NCI-H345 treated with DMSO at 0.1 percent for 48 hours (cell line): ENCODE measurements around the gene C1QTNF9.
"Not testable (repeated sequence)": the region's sequence is repeated elsewhere in the genome, so short reads cannot be mapped to it uniquely, and the experiment has no call there.

Experiments
- DNase-seq: peaks from one replicate; lab custom pipeline; 2025; ENCODE audit not compliant: unreplicated experiment; lab: John Stamatoyannopoulos, UW

C1QTNF9 gene

DNA sequence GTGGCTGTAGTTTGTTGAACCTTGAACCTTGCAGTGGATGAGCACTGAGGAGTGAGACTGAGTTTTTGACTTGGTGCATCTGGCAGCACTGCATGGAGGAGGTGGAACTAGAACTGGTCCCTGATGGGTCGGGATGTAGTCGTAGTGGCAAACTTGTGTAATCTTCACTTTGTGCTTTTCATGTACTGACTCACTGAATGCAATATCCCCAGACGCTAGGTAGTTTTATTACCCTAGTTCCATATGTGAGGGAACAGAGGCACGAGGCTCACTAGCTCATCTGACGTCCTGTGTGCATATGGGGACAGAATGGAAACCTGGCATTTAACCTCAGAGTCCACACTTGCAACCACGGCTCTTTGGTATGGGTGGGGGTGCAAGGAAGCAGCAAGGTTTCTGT, 10.3 kb downstream of the C1QTNF9 start:
- DNase-seq: not testable (repeated sequence)

DNA sequence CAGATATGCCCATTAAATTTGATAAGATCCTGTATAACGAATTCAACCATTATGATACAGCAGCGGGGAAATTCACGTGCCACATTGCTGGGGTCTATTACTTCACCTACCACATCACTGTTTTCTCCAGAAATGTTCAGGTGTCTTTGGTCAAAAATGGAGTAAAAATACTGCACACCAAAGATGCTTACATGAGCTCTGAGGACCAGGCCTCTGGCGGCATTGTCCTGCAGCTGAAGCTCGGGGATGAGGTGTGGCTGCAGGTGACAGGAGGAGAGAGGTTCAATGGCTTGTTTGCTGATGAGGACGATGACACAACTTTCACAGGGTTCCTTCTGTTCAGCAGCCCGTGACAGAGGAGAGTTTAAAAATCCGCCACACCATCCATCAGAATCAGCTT, 12.0 kb downstream of the C1QTNF9 start:
- DNase-seq: not testable (repeated sequence)

DNA sequence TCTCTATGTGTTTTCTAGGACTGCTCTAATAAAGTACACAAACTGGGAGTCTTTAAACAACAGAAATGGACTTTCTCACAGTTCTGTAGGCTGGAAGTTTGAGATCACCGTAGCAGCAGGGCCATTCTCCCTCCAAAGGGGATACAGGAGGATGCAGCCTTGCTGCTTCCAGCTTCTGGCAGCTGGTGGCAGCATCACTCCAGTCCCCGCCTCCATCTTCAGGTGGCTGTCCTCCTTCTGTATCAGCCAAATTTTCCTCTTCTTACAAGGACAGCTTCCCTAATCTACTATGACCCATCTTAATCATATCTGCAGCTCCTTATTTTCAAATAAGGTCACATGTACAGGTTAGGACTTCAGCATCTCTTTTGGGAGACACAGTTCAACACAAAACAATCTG, 13.1 kb downstream of the C1QTNF9 start:
- DNase-seq: not testable (repeated sequence)

DNA sequence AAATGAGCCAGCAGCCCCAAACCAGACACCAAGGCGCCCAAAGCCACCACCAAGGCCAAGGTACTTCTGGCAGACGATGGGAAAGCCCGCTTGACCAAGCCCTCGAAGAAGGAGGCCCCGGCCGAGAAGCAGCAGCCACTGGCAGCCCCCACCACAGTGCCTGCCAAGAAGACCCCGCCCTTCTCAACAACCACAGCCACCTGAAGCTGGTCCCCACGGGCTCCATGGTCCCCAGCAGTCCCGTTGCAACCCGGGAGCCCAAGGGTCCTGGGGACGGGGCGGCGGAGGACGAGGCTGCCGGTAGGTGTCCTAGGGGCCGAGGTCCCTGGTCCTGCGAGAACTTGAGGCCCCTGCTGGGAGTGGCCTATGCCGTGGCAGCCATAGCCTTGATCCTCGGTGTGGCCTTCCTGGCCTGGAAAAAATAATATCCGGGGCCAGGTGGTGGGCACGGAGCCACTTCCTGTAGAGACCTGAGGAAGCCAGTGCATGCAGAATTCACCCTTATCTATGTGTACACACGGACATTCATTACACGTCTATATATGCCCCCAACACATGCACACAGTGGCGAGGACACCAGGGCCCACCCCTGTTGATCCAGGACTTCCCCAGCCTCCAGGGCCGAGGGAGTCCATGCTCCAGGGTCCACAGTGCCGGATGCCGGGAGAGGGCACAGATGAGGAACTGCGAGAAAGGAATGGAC, 13.8 kb downstream of the C1QTNF9 start:
- DNase-seq: no peak

DNA sequence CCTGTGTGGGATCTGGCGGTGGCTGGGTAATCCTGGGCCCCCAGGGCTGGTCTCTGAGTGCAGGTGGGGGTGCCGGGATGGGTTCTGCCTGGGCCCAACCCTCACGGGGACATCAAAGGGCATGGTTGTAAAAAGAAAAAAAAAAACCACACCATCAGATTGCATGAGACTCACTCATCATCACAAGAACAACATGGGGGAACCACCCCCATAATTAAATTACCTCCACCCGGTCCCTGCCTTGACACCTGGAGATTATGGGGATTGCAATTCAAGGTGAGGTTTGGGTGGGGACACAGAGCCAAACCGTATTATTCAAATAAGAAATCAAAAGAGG, 14.3 kb downstream of the C1QTNF9 start:
- DNase-seq: no peak

DNA sequence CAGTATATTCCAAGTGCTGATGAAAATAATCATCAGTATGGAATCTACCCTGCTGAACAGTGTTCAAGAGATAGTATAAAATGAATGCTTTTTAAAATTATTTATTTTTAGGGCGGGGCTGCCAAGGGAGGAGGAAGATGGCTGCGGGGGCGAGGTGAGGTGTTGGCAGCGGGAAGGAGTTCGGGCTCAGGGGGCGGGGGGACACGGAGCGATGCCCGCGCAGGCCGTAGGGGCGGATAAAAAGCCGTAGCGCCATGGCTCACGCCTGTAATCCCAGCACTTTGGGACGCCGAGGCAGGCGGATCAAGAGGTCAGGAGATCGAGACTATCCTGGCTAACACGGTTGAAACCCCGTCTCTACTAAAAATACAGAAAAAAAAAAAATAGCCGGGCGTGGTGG, 18.2 kb downstream of the C1QTNF9 start:
- not testable (repeated sequence) for DNase-seq

DNA sequence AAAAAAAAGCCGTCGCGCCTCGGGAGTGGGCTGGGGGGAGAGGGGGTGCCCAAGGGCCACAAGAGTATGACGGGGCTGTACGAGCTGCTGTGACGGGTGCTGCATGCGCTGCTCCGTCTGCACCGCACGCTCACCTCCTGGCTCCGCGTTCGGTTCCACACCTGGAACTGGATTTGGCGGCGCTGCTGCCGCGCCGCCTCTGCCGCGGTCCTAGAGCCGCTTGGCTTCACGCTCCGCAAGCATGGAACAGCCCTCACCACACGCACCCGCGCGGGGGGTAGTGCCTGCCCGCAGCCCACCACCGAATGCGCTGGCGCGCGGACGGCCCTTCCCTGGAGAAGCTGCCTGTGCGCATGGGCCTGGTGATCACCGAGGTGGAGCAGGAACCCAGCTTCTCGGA, 18.8 kb downstream of the C1QTNF9 start:
- DNase-seq: no peak

DNA sequence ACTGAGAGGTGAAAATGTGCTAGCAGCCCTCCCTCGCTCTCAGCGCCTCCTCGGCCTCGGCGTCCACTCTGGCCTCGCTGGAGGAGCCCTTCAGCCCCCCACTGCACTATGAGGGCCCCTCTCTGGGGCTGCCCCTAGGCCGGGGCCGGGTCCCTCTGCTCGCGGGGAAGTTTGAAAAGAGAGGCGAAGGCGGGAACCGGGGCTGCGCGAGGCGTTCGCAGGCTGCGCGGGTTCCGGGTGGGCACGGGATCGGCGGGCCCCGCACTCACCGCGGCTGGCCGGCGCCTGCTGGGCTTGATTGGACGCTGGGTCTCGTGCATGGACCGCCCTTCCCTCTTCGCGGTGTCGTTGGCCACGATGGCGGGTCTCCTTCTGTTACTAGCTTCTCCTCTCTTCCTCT, 29.3 kb downstream of the C1QTNF9 start:
- DNase-seq: no peak

DNA sequence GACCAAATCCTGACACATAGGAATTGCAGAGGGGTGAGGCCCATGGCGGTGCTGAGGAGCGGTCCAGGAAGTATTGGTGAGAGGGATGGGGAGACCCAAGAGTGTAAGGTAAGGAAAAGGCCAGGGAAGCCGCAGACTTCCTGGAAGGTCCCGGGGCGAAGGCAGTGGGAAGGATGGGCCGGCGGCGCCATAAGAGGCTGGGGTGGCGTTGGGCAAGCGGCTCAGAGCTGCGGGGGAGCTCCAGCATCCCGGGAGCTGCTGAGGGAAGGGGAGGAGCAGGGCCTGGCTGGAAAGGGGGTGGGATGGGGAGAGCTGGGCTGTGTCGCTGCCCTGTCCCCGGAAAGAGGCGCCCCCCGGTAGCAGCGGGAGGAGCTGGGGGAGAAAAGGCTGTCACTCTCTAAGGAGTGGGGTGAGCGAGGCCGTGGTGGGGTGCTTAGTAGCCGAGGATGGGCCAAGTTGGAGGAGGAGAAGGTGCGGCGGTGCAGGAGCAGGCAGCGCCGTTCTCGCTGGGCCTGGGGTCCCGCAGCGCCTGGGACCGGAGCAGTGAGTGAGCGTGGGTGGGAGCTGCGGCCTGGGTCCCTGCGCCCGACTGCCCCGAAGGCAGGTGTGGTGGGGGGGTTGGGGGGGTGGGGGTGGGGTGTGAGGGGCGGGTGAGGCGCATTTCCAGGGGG, 30.7 kb downstream of the C1QTNF9 start:
- no peak for DNase-seq

DNA sequence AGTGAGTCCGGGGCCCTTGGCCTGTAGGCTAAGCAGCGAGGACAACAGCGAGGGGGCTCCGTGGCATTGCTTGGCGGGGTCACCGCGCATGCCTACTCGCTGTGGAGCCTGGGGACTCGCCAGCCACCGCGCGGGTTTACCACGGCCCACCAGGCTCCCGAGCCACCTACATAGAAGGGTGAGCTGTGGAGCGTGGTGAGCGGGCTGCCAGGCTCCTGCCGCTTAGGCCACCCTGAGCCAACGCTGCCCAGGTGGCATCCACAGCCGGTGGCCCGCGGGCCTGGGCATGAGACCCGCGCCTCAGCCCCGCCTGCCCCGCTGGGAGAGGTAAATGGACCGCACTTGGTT, 31.2 kb downstream of the C1QTNF9 start:
- no peak for DNase-seq

DNA sequence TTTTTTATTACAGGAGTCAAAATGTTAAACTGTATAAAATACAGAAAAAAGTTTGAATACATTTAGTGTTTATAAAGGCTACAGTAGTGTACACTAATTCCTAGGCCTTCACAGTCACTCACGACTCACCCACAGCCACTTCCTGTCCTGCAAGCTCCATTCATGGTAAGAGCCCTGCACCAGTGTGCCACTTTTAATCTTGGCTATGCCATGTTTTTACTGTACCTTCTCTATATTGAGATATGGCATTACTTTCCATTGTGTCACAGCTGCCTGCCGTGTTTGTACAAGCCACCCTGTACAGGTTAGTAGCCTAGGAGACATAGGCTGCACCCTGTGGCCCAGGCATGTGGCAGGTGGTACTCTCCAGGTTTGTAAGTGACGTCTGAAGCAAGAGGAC, 32.1 kb downstream of the C1QTNF9 start:
- peak; percentile 5 for DNase-seq

DNA sequence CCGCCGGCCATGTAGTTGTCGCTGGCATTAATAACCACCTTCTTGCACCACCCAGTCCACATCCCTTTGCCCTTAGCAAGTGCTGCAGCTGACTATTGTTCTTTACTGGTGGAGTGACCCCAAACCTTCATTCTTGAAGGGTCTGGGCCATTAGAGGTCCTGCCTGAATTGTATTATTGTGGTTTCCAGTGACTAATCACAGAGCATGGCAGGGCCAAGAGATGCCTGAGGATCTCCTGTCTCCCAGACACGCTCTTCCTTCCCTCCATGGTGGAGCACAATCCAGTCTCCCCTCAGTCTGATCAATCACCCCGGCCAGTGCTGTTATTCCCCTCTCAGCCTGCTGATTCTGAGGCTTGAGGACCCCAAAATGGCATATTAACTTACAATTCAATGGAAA, 39.0 kb downstream of the C1QTNF9 start:
- DNase-seq: no peak

DNA sequence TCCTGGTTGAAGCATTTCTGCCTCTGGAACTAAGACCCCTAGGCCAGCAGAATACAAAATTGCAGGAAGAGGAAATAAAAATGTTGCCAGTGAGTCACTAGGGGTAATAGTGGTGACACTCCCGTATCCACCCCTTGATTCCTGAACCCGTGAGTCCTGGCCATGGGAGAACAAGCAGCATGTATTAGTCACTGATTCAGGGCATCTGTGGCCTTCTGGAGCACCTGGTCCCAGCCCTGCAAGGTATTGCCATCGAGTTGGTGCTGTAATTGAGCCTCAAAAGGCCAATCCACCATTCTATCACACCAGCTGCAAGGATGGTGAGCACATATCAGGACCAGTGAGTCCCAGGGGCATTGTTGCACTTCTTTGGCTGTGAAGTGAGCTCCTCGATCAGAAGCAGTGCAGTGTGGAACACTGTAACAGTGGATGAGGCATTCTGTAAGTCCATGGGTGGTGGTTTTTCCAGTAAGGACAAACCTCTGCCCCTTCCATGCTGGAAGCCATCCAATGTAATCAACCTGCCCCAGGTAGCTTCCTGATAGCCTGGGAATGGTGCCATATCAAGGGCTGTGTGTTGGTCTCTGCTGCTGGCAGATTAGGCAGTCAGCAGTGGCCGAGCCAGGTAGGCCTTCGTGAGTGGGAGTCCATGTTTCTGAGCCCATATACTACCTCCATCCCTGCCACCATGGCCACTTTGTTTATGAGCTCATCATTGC, 39.6 kb downstream of the C1QTNF9 start:
- peak; percentile 61 for DNase-seq

DNA sequence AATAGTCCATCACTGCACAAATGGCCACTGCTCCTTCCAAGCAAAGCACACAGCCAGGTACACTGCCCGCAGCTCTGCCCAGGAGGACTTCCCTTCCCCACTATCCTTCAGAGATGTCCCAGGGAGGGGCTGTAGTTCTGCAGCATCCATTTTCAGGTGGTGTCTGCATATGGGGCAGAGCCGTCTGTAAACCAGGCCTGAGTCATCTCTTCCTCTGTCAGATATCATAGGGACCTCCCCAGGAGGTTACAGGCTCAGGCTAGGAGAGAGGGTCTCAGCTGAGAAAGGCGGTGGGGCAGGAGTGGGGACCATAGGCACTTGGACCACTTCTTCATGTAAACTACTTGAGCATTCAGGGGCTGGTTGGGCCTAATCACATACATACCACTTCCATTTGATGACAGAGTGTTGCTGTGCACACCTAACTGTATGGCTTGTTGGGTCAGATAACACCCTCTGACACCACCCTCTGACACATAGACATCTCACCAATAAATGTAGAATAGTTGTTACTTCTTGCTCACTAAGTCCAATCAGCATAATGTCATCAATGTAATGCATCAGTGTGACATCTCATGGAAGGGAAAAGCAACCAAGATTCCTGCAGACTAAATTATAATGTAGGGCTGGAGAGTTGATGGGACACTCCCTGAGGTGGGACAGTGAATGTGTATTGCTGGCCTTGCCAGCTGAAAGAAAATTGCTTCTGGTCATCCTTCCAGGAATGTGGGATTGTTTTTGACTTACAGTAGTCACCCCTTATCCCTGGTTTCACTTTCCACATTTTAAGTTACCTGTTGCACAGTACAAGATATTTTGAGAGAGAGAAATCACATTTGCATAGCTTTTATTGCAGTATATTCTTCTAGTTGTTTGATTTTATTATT, 40.6 kb downstream of the C1QTNF9 start:
- DNase-seq: not testable (repeated sequence)

DNA sequence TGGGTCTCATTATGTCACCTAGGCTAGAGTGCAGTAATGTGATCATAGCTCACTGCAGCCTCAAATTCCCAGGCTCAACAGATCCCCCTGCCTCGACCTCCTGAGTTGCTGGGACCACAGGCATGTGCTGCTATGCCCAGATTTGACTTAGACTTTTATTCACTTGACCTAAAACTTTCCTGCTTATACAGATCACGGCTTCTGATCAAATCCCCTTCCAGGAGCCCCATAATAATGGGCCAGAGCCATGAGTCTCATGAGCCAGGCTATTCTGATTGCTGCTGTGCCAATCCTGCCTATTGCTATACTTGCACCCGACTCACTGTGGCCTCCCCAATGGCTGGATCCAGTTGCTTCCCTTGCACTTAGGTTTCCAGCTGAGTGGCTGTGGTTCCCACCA, 42.0 kb downstream of the C1QTNF9 start:
- no peak for DNase-seq

DNA sequence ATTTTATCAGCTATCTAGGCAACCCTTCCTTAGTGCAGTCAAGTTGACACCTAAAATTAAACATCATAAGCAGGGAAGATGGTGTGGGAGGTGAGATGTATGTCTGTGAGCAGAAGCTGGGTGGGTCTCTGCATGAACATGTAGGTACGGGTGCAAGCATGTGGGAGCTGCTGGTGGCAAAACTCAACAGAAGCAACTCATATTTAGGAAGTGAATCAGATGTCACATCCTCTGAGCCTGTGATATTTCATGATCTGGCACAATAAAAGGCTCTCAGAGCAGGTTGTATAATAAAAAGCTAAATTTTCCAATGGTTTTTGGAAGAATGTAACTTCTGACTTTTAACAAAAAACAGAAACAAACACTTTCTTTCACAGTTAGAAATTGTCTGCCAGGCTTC, 44.4 kb downstream of the C1QTNF9 start:
- no peak for DNase-seq

DNA sequence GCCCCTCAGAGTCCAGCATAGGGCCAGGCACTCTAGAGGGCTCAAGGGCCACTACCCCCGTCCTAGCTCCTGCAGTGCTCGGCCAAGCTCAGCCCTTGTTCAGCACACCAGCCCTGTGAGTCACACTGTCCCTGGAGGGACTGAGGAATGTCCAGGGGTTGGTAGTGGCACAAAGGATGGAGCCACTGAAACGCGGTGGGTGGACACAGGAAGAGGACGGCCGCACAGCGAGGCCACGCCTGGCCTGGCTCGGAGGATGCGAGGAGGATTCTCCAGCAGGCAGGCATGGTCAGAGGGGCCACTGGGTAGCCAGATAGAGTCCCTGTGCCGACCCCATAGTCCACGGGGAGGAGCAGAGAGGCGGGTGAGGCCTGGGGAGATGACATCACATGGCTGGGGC, 45.7 kb downstream of the C1QTNF9 start:
- DNase-seq: no peak

DNA sequence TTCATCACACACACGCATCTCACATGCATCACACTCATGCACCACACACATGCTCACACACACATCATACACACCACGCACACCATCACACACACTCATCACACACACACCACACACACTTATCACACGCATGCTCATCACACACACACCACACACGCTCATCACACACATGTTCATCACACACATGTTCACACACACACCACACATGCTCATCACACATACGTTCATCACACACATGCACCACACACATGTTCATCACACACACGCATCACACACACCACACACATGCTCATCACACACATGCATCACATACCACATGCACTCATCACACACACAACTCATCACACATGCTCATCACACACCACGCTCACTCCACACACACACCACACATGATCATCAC, 46.9 kb downstream of the C1QTNF9 start:
- DNase-seq: no peak

DNA sequence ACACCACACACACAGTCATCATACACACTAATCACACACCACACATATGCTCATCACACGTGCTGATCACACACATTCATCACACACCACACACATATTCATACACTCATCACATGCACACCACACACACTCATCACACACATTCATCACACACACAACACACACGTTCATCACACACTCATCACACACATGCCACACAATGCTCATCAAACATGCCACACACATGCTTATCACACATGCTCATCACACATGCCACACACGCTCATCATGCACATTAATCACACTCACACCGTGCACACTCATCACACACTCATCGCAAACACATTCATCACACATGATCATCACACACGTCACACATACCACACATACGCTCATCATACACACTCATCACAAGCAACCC, 47.5 kb downstream of the C1QTNF9 start:
- DNase-seq: no peak

DNA sequence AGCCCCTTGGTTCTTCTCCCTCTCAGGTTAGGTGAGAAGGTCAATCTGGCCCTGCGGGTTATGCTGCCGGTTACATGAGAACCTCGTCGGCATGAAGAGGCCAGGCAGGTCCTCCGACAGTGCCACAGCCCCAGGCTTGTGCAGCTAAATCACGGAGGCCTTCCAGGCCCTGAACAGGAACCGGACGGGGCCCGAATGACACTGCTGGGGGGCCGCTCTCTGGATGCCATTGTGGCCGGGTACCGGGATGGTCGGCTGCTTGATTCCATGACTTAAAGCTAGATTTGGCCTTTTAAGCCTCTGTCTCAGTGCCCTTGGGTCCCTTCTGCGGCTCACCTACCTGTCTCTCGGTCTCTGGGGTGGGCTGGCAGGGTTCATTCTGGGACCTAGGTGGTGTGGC, 48.4 kb downstream of the C1QTNF9 start:
- DNase-seq: no peak

DNA sequence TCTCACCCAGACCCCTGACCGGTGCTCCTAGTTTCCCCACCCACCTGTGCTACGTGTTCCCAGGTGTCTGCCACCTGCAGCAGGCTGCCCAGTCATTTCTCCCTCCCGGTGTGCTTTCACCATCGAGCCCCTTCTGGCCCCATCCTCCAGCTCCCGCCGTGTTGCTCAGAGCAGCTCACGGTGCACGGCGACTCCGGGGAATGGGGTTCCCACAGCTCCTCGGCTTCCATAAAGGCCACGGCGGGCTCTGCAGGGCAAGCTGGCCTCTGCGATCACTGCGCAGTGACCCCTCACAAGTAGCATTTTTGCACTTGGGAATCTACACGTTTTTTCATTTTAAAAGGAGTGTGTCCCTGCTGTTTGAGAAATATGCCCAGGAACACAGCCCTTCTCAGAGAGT, 49.5 kb downstream of the C1QTNF9 start:
- not testable (repeated sequence) for DNase-seq
